GM21526 (cell line): ENCODE results near the gene CYSTM1.
"Not testable (repeated sequence)": the region's sequence is repeated elsewhere in the genome, so short reads cannot be mapped to it uniquely, and the experiment has no call there.

Experiments used
- ATAC-seq: cut with Tn5 transposase; IDR thresholded peaks from one replicate; pipeline ENCODE4 v1.9.1; 2021; ENCODE audit warnings: moderate library complexity; ENCODE audit not compliant: unreplicated experiment, low FRiP score

The CYSTM1 gene

DNA sequence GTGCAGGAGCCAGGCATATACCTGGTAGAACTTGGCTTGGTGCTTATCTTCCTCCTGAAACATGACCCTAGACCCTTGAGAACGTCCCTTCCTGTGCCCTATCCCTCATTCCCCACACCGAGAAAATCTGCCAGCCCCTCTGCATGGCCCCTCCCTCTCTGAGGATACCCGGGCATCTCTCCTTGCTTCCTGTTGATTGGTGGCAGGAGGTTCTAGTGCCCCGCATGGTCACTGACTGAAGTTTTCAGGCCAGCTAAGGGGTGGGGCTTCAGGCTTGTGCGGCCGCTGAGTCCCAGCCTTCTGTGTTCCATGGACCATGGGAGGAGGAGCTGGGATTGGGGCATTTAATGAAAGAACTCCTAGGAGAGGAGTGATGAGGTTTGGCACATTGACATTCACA is 26.5 kb upstream of the CYSTM1 start:
- no peak for ATAC-seq

DNA sequence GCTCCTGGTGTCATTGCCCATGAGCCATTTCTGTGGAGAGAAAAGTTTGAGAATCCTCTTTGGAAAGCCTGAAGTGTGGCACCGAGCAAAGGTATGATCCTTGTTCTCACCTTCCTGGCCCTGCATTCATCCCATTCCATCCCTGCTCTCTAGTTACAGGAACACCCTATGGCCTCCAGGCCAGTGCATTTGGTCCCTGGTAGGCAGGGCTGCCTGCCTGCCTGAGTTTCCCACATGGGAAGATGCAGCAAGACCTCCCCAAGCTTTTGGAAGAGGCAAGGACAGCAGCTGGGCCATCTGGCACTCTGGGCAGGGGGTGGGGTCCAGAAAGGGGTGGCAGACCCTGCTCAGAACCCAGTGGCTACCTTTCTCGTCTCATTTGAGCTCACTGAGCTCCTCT is 24.8 kb upstream of the CYSTM1 start:
- ATAC-seq = no peak

DNA sequence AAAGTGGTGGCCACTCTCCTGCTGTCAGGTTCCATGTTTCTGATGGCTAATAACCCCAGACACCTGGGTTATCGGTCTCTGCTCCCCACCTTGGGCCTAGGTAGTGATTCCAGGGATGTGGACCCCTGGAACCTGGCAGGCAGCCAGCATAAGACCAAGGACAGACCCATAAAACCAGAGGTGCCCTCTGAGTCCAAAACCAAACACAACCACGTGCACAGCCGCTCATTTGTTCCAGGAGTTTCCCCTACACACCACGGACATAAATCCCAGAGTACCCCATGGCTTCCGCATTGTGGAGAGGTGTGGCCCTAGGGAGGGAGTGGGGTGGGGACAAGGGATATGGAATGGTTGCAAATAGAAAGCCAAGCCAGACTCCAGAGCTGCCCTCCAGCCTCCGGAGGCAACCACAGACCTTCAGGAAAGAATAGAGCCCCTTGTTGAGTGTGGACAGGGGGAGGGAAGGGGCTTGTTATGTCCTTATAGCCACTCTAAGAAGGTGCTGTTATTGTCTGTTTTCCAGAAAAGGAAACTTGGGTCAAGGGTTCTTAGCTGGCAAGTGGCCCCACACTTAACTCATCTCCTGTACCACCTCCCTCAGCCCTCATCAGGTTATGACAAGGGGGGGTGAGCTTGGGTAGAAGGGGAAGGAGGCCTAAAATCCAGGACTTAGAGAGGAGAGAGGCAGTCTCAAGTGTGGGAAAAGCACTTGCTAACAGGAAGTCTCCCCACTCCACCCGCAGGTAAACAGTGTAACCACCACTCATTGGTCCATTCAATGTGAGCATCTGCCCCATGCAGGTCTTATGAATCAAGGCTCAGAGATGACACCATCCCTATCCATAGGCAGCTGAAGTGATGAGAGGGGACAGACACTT is 23.6 kb upstream of the CYSTM1 start:
- no peak for ATAC-seq

DNA sequence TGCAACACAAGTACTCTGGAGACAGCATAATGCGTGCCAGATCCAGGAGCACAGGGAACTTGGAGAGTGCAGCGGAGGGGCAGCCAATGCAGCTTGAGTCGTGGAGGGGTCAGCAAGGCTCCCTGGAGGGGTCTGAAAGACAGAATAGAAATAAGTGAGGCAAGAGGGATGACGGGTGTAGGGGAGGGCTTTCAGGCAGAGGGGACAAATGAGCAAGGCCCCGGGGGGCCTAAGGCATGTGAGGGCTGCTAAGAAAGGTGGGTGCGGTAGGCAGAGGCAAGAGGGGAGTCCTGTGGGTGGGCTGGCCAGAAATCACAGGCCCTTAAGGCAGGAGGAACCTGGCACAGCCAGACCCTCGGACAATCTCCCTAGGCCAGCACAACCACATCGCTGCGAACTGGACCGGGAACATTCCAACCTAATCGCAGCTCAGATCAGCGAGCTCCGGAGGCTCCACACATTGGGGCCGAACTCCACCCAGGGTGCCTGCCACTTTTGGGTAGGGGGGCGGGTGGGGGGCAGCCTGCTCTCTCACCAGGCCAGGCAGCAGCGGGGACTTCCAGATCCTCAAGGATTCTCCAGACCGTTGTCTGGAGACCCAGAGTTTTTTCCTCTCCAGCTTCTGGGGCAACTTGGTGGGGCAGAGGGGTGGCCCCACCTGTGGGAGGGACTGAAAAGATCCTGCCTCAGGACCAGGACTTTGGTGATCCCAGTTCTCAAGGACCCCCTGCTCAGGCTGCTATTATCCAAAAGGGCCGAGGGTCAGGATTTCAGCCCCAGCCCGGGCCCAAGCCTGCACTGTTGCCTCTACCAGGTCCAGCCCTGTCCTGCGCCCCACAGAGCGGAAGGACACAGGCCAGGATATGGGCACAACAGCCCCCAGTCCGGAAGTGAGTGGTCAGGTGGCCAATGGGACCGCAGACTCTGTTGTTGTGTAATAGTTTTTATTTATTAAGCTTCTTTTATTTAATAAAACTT is 22.7 kb upstream of the CYSTM1 start:
- no peak for ATAC-seq

DNA sequence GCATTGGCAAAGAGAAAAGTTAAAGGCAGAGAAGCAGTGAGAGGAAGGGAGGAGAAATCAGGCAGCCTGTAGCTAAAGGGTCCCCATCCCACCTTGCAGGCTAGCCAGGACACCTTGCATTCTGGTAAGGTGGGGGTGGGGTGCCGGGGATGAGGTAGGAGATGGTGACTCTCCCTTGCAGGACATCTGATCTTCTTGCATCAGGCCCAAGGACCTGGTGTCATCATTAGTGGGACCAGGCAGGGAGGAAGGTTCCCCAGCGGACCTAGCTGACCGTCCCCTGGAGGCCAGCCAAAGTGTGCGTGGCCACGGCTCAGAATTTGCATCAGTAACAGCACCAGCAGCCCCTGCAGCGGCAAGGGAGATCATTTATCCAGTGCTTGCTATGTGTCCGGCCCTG is 21.7 kb upstream of the CYSTM1 start:
- no peak for ATAC-seq

DNA sequence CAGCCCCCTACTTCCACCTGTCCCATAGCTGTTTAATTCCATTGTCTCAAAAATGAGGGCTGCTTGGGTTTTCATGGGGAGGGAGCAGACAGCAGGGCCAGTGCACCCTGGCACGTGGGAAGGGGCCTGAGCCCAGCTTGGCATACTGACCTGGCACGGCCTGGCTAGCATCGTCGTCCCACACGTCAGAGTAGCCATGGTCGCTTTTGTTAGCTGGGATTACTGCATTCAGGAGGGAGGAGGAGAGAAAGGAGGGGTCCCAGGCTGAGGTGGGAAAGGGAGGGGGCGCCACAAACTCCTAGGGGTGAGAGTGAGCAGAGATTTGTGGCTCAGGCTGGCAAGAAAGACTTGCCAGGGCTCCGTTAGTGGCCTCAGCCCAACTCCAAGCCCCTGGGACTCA is 21.1 kb upstream of the CYSTM1 start:
- no peak for ATAC-seq

DNA sequence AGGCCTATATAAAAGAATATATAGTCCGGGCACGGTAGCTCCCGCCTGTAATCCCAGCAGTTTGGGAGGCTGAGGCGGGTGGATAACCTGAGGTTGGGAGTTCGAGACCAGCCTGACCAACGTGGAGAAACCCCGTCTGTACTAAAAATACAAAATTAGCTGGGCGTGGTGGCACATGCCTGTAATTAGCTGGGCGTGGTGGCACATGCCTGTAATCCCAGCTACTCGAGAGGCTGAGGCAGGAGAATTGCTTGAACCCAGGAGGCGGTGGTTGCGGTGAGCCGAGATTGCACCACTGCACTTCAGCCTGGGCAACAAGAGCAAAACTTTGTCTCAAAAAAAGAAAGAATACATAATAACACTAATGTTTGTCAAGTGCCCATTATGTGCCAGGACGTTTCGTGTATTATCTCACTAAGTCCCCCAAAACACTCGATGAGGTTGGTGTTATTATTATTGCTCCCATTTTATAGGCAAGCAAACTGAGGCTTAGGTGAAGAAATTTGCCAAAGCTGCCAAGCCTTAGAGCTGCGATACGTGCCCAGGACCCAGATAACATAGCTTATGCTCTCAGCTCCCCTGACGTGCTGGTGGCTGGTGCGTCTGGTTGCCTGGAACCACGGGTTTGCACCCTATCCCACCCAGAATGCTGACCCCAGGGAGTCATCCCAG is 20.1 kb upstream of the CYSTM1 start:
- ATAC-seq = not testable (repeated sequence)

DNA sequence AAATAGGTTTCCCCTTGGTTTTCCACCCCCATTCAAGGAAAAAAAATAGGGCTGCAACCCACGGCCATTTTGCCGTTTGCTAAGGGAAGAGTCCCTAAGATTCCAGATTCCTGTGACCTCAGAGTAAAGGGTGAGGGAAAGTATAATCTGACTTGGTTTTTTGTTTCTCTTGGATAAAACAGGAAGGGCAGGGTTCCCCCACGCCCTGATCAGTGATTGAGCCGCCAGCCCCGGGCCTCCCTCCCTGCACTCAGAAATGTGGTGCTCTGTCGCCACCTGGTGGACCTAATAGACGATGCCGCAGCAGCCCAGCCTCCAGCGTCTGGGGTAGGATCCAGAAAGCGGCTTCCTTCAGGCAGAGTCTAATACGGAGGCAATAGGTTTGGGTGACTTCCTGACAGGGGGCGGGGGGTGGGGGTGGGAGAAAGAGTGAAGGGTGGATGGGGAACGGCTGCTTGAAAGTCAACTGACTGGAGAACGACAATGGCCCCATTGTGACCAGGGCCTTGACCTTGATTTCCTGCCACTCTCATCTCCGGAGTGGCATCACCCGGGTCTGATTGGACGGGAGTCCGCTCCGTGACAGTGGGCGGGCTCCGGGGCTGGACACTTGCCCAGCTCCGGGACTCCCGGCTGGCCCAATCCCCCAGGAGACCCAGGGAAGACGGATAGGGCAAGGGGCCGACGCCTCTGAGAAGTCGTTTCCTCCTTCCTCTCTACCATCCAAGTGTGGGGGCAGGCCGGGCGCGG is 17.8 kb upstream of the CYSTM1 start:
- ATAC-seq = peak; percentile 83

DNA sequence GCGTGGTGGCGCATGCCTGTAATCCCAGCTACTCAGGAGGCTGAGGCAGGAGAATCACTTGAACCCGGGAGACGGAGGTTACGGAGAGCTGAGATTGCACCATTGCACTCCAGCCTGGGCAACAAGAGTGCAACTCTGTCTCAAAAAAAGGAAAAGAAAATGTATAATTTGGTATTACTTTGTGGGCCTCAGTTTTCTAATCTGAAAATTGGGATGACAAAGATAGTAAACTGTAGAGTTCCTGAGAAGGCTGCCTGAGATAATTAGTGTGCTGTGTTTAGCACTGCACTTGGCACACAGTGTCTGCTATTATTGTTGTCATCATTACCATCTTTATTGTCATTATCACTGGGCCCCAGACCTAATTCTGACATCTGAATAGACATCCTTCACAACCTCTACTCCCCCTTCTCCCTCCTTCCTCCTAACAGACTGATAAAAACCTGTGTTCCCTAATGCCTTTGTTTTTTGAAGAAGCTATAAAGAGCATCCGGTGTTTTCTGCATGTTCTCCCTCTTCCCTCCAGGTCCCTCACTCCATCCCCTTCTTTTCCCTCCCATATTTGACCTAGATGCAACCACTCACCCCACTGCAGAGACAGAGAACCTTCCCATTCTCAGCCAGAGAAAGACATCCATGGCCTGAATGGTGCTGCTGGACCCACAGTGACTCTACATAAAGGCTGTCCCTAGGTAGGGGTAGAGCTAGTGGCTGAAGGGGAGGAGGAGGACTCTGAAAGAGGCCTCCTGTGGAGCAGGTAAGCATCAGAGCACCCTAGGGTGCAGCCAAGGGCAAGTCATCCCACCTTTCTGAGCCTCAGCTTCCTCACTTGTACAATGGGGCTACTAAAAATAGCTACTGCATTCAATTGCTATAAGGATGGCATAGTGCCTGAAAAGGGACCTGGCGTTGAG is 15.7 kb upstream of the CYSTM1 start:
- ATAC-seq = no peak

DNA sequence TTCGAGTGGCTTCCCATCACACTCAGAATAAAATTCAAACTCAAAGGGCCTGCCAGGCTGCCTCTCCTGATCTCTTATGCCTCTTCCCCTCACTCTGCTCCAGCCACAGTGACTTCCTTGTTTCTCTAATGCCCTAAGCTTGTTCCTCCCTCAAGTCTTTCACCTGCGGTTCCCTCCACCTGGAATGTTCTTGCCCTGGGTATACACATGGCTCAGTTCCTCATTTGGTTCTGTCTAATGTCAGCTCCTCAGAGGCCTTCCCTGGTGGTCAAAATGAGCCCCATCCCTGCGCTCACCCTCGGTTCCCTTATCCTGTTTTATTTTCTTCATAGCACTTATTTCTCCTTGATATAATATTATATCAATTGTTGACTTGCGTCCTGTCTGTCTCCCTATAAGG is 12.7 kb upstream of the CYSTM1 start:
- no peak for ATAC-seq

DNA sequence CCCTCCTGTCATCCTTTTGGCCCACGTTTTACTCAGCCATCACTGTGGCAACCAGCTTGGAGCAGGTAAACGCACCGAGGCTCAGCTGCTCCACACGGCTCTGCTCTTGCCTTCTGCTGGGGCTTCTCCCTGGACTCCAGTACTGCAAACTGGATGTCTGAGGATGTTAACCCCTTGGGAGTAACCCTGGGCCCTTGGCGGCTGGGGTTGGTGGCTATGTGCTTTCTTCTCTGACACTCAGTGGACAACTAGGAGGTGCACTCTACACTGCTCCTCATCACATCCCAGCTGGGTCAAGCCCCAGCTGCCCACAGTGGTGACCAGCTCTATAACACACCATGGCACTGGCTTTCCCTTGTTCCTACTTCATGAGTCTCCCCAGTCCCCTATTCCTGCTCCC is 12.2 kb upstream of the CYSTM1 start:
- no peak for ATAC-seq

DNA sequence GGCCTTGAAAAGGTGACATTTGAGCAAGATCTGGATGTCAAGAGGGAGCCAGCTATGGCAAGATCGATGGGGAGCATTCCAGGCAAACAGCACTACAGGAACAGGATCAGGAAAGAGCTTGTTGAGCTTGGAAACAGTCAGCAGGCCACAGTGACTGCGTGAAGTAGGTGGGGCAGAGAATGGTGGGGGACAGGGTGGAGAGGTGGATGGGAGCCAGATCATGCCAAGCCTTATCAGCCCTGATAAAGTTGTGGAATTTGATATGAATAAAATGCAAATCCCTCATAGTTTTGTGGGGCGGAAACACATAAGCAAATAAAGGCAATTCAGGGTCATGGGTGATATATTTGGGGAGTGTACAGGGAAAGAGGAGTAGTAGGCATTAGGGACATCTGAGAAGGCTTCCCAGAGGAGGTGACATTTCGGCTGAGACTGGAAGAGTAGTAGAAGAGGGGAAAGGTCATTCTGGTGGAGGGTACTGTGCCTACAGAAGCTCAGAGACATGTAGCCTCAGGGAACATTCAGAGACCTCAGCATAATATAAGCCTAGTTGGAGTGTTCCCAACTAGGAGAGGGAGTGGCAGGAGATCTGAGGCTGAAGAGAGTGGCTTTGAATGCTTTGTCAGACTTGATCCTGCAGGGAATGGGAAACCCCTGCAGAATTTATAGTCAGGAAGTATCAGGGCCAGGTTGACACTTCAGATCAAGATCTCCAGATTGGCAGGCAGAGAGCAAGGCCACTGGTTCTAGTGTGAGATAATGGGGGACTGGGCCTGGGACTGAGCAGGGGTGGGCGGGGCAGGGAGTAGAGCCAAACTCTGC is 9.7 kb upstream of the CYSTM1 start:
- no peak for ATAC-seq

DNA sequence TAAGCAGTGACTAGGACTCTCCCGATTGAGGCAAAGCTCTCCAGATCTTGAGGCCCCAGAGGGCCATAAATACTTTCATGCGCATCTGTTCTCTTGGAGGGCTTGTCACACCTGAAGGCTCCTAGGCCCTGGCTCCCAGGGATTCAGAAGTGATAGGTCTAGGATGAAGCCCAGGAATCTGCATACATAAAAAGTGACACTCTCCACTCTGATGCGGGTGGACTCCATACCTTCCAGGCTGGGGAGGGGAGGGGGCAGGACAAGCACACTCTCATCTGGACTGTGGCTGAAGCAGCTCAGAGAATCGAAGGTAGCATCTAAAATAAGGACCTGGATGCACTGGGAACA is 9.1 kb upstream of the CYSTM1 start:
- ATAC-seq = no peak

DNA sequence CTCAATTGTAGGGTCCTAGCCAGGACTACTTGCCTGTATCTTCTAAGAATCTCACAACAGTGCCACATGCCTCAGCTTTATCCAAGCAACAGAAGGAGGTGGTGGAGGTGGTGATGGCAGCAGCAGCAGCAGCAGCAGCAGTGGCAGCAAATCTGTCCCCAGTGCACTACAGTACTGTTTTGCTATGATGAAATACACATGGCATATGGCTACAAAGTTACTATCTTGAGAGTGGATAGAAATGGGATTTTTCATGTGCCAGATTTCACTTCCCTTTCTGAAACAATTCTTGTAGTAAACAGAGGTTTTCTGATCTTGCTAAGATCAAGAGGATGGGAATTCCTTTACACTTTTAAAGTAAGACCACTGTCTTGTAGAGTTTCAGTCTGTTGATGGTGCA is 8.1 kb upstream of the CYSTM1 start:
- ATAC-seq = no peak

DNA sequence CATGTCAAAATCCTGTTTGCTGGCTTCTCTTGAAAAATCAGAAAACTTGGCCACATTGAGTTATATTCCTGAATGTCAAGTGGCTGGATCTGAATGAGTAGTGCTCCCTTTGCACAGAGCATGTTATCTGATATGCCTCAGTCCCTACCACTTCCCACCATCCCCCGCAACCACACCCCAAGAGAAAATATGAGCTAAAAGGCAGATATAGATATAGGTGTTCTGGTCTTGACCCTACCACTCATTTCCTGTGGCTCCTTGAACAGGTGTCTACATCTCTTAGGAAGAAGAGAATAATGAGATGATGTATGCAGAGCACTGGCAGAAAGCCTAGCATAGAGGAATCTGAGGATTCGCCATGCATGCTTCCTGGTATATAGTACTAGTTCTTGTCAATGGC is 6.6 kb upstream of the CYSTM1 start:
- ATAC-seq = no peak

DNA sequence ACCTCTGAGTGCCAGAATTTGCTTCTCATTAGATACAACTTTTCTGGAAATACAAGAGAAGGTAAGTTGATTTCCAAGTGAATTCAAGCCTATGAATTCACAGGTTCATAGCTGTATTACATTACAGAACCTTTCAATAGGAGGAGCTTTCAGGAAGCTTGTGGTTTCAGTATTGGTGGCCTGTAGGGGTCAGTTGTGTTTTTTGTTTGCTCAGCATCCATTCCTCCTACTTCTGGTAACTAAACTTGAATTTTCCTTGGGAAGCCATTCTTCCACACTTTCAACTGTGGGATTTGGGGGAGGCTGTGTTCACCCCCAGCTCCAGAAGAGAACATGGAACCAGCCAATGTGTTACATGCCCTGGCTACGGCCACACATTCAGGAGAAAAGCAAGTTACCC is 5.6 kb upstream of the CYSTM1 start:
- no peak for ATAC-seq

DNA sequence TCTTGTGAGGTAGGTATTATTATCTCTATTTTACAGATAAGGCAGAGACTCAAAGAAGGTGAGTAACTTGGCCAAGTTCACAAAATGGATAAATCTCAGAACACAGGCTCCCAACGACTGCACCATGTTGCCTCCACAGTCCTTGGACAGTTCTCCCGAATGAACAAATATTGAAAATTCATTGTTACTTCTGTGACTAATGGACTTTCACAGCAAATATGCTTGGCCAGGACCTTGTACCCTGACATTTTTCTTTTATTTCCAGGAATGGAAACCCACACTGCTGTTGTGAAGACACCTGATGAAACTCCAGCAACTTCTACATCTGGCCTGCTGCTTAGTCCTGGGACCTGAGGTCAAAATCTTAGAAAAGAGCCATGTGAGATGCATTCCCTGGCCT is 2.5 kb upstream of the CYSTM1 start:
- ATAC-seq = no peak

DNA sequence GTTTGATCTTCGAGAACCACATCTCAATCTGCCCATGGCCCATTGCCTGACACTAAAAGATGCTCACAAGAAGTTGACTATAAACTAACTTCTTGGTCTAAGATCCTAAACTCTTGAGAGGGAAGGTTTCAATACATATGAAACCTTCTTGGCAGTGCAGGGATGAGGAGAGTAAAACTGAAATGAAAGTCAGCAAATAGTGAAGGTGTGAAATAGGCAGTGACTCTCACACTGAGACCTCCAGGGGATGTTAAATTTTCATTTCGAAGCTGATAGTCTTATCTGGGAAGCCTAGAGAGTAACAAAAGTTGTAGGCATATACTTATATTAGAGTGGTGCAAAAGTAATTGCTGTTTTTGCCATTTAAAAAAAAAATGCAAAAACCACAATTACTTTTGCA is 974 bp upstream of the CYSTM1 start:
- no peak for ATAC-seq
